Mucosa of descending colon (tissue), 3 donors: ENCODE data around the gene GARS1. TPM values are rescaled to one million over a fixed set of nuclear protein-coding genes. Genes with fewer than 3 reads are reported as not detected.

Source experiments
- ATAC-seq: fragments of 200-7000 bp; cut with Tn5 transposase; one replicate; pipeline ENCODE4 v1.9.1; 2020; ENCODE audit warnings: mild to moderate bottlenecking, moderate library complexity
- DNase-seq, 3 donors: peaks; one replicate each; pipeline ENCODE4 v3.0.0-alpha.2; 2020
- H3K36me3 ChIP-seq: fragments of 200-600 bp; one replicate; pipeline ENCODE4 v1.8.0; 2021; ENCODE audit warnings: low read depth, mild to moderate bottlenecking
- H3K4me1 ChIP-seq: fragments of 200-600 bp; one replicate; pipeline ENCODE4 v1.8.0; 2021; ENCODE audit warnings: low read depth, mild to moderate bottlenecking
- H3K4me3 ChIP-seq: fragments of 200-600 bp; one replicate; pipeline ENCODE4 v1.8.0; 2021; ENCODE audit warnings: mild to moderate bottlenecking
- H3K9me3 ChIP-seq: fragments of 200-600 bp; one replicate; pipeline ENCODE4 v1.8.0; 2021; ENCODE audit warnings: mild to moderate bottlenecking
- CTCF ChIP-seq: fragments of 200-600 bp; IDR thresholded peaks from one replicate; pipeline ENCODE4 v1.8.0; 2022; ENCODE audit warnings: antibody characterized with exemption, mild to moderate bottlenecking
- intact Hi-C, 2 donors: fragments of 100-400 bp; cut with DNase I in 1 of 2; cut with micrococcal nuclease in 1 of 2; formaldehyde crosslinking; loops; one replicate each; pipeline versions ENCODE4 v1.11.0 to v1.11.1; 2022; cut with DNase I, micrococcal nuclease
- total RNA-seq, 3 donors: library from RNA; stranded (reverse); fragmentation: NEBNext Ultra II Directional in 2 of 3; extraction: Animal tissue kit (Norgen Biotek cat#: 25700) in 2 of 3; gene quantifications; one replicate each; pipeline versions ENCODE4 v1.2.1 to v1.2.4, GENCODE V29; 2021 to 2023
- donor health status: DM: no; HTN: no; CAD: no; lungs with moderate emphysema.
- donor health status: DM: no; HTN: no; CAD: no.
- donor health status: DM: no; HTN: yes; CAD: no.

The GARS1 gene
- total RNA-seq, 3 donors from 2014 or later = 46.2 to 68.6 (median 55.0) TPM

- ATAC-seq = no peak
- TF ChIP-seq CTCF = no peak
Observed at GRCh38 chr7:30549931-30550493, 44.7 kb upstream of the GARS1 start.

GRCh38 chr7:30552330-30552729 lies 42.3 kb upstream of the GARS1 start:
- Histone ChIP-seq H3K9me3 (no peaks in the 10 kb centered on the region), H3K36me3 (no peaks in the 10 kb centered on the region), H3K4me1 (no peaks in the 10 kb centered on the region), H3K4me3 (no peak overlapping the region)
- DNase-seq (no peak), ATAC-seq (no peak)
- TF ChIP-seq CTCF = no peak
- intact Hi-C loops = no loop called here

More at GRCh38 chr7:30549931-30550493, 44.7 kb upstream of the GARS1 start:
- intact Hi-C loops = no loop called here
- no peaks in the 10 kb centered on the region for H3K36me3 ChIP-seq
- DNase-seq = no peak
- H3K4me1 ChIP-seq = no peaks in the 10 kb centered on the region
- no peak overlapping the region for H3K4me3 ChIP-seq
- no peaks in the 10 kb centered on the region for H3K9me3 ChIP-seq

- intact Hi-C loops = no loop called here
- TF ChIP-seq CTCF = no peak
- no peak for ATAC-seq
- DNase-seq = no peak
- Histone ChIP-seq H3K9me3 (no peaks in the 10 kb centered on the region), H3K4me1 (no peaks in the 10 kb centered on the region), H3K36me3 (no peaks in the 10 kb centered on the region), H3K4me3 (no peak overlapping the region)
Observed at GRCh38 chr7:30553141-30553540, 41.5 kb upstream of the GARS1 start.

GRCh38 chr7:30553546-30553945 lies 41.1 kb upstream of the GARS1 start:
- intact Hi-C loops = no loop called here
- no peaks in the 10 kb centered on the region for H3K4me1 ChIP-seq
- H3K9me3 ChIP-seq = no peaks in the 10 kb centered on the region
- TF ChIP-seq CTCF = no peak
- no peak for ATAC-seq
- DNase-seq = no peak
- H3K36me3 ChIP-seq = no peaks in the 10 kb centered on the region
- no peak overlapping the region for H3K4me3 ChIP-seq

GRCh38 chr7:30555525-30555924 lies 39.2 kb upstream of the GARS1 start:
- no peaks in the 10 kb centered on the region for H3K9me3 ChIP-seq
- no peak for DNase-seq

More at GRCh38 chr7:30555525-30555924, 39.2 kb upstream of the GARS1 start:
- Histone ChIP-seq H3K36me3 (no peaks in the 10 kb centered on the region), H3K4me3 (no peak overlapping the region), H3K4me1 (no peaks in the 10 kb centered on the region)
- intact Hi-C loops = no loop called here
- TF ChIP-seq CTCF = no peak
- ATAC-seq = no peak
